GM19468 (cell line): ENCODE results near the gene CCDC12.

ENCODE experiments used
- ATAC-seq: cut with Tn5 transposase; IDR thresholded peaks from one replicate; pipeline ENCODE4 v1.9.1; 2021; ENCODE audit warnings: mild to moderate bottlenecking, moderate library complexity, moderate number of reproducible peaks; ENCODE audit not compliant: unreplicated experiment; ENCODE audit errors: extremely low read depth

Gene CCDC12

GRCh38 chr3:46960835-46961234, 15.7 kb downstream of the CCDC12 start:
- no peak for ATAC-seq

- no peak for ATAC-seq
Measured at GRCh38 chr3:46960081-46960701, 16.4 kb downstream of the CCDC12 start.

- no peak for ATAC-seq
Measured at GRCh38 chr3:46959161-46959511, 17.4 kb downstream of the CCDC12 start.

GRCh38 chr3:46958467-46959160, 17.9 kb downstream of the CCDC12 start:
- no peak for ATAC-seq

- no peak for ATAC-seq
Measured at GRCh38 chr3:46957092-46957820, 19.3 kb downstream of the CCDC12 start.

- no peak for ATAC-seq
Measured at GRCh38 chr3:46955801-46956259, 20.7 kb downstream of the CCDC12 start.

GRCh38 chr3:46955157-46955556, 21.4 kb downstream of the CCDC12 start:
- ATAC-seq: no peak

GRCh38 chr3:46954178-46954577, 22.4 kb downstream of the CCDC12 start:
- no peak for ATAC-seq

- ATAC-seq: no peak
Measured at GRCh38 chr3:46953234-46954010, 23.1 kb downstream of the CCDC12 start.

- ATAC-seq: no peak
Measured at GRCh38 chr3:46952813-46953212, 23.7 kb downstream of the CCDC12 start.

- no peak for ATAC-seq
Measured at GRCh38 chr3:46950650-46951241, 25.8 kb downstream of the CCDC12 start.

- no peak for ATAC-seq
Measured at GRCh38 chr3:46950177-46950576, 26.4 kb downstream of the CCDC12 start.

- ATAC-seq: no peak
Measured at GRCh38 chr3:46948830-46949671, 27.5 kb downstream of the CCDC12 start.

- ATAC-seq: no peak
Measured at GRCh38 chr3:46947981-46948791, 28.4 kb downstream of the CCDC12 start.

- no peak for ATAC-seq
Measured at GRCh38 chr3:46947546-46947901, 29.0 kb downstream of the CCDC12 start.

GRCh38 chr3:46946856-46947545, 29.5 kb downstream of the CCDC12 start:
- ATAC-seq: no peak

- no peak for ATAC-seq
Measured at GRCh38 chr3:46946416-46946815, 30.1 kb downstream of the CCDC12 start.

GRCh38 chr3:46944191-46944590, 32.4 kb downstream of the CCDC12 start:
- ATAC-seq: no peak
